Measurements from ENCODE around the gene C22orf23.
"Not testable (repeated sequence)": the region's sequence is repeated elsewhere in the genome, so short reads cannot be mapped to it uniquely, and the experiment has no call there.

The C22orf23 gene

GRCh38 chr22:37982151-37982785 is 28.9 kb upstream of the C22orf23 start:
- no peak for DNase-seq (ENCODE audit: low spot score)

- no peak for DNase-seq (ENCODE audit: low spot score)
These were observed 28.0 kb upstream of the C22orf23 start for GRCh38 chr22:37981282-37982011.

- DNase-seq (ENCODE audit: low spot score) = peak; percentile 75
These were observed 26.4 kb upstream of the C22orf23 start for GRCh38 chr22:37979782-37980181.

GRCh38 chr22:37976547-37976946 is 23.1 kb upstream of the C22orf23 start:
- no peak for DNase-seq (ENCODE audit: low spot score)

GRCh38 chr22:37976022-37976421 is 22.6 kb upstream of the C22orf23 start:
- not testable (repeated sequence) for DNase-seq (ENCODE audit: low spot score)

GRCh38 chr22:37975153-37975552 is 21.8 kb upstream of the C22orf23 start:
- DNase-seq (ENCODE audit: low spot score) = no peak

- DNase-seq (ENCODE audit: low spot score) = no peak
These were observed 20.1 kb upstream of the C22orf23 start for GRCh38 chr22:37973271-37974170.

- DNase-seq (ENCODE audit: low spot score) = no peak
These were observed 19.1 kb upstream of the C22orf23 start for GRCh38 chr22:37972527-37972926.

GRCh38 chr22:37971475-37972434 is 18.4 kb upstream of the C22orf23 start:
- DNase-seq (ENCODE audit: low spot score) = peak; percentile 66

- no peak for DNase-seq (ENCODE audit: low spot score)
These were observed 17.5 kb upstream of the C22orf23 start for GRCh38 chr22:37970864-37971263.

GRCh38 chr22:37968452-37969251 is 15.3 kb upstream of the C22orf23 start:
- no peak for DNase-seq (ENCODE audit: low spot score)

GRCh38 chr22:37967637-37968451 is 14.4 kb upstream of the C22orf23 start:
- DNase-seq (ENCODE audit: low spot score) = no peak

- DNase-seq (ENCODE audit: low spot score) = no peak
These were observed 13.7 kb upstream of the C22orf23 start for GRCh38 chr22:37967147-37967546.

- no peak for DNase-seq (ENCODE audit: low spot score)
These were observed 12.7 kb upstream of the C22orf23 start for GRCh38 chr22:37965940-37966664.

- no peak for DNase-seq (ENCODE audit: low spot score)
These were observed 7.7 kb upstream of the C22orf23 start for GRCh38 chr22:37961062-37961461.

- no peak for DNase-seq (ENCODE audit: low spot score)
These were observed 5.9 kb upstream of the C22orf23 start for GRCh38 chr22:37959231-37959825.

GRCh38 chr22:37957232-37957631 is 3.8 kb upstream of the C22orf23 start:
- no peak for DNase-seq (ENCODE audit: low spot score)

- DNase-seq (ENCODE audit: low spot score) = not testable (repeated sequence)
These were observed 2.5 kb upstream of the C22orf23 start for GRCh38 chr22:37955825-37956397.
